Mesenchymal stem cell (in vitro differentiated cells and primary cell): Measurements from ENCODE around the gene HMMR.

Experiments used
- DNase-seq: peaks from one replicate; pipeline ENCODE4 v3.0.0-alpha.2; 2013
- H2AFZ ChIP-seq: one replicate; pipeline ENCODE4 v1.6.1; 2013; ENCODE audit warnings: low read depth, mild to moderate bottlenecking, control low read depth, inconsistent platforms, low read length, moderate library complexity
- H2AK5ac ChIP-seq: 2 replicates; pipeline ENCODE4 v1.6.1; 2013; ENCODE audit warnings: low read length, moderate library complexity, mild to moderate bottlenecking, inconsistent platforms; ENCODE audit not compliant: severe bottlenecking
- H2BK120ac ChIP-seq: one replicate; pipeline ENCODE4 v1.6.1; 2013; ENCODE audit warnings: low read depth, mild to moderate bottlenecking, inconsistent platforms, low read length, moderate library complexity
- H2BK12ac ChIP-seq, 2 experiments: one replicate each; pipeline ENCODE4 v1.6.1; 2013; ENCODE audit warnings: inconsistent platforms in 2 of 2, low read length in 2 of 2, mild to moderate bottlenecking in 2 of 2, moderate library complexity in 2 of 2, control low read depth in 1 of 2
- H2BK15ac ChIP-seq: one replicate; pipeline ENCODE4 v1.6.1; 2013; ENCODE audit warnings: mild to moderate bottlenecking, low read depth, inconsistent platforms; ENCODE audit not compliant: poor library complexity, severe bottlenecking
- H2BK5ac ChIP-seq: 2 replicates; pipeline ENCODE4 v1.6.1; 2013; ENCODE audit warnings: low read depth, mild to moderate bottlenecking, low read length, control low read depth, inconsistent platforms; ENCODE audit not compliant: poor library complexity, severe bottlenecking
- H3K14ac ChIP-seq, 2 experiments: one replicate each; pipeline ENCODE4 v1.6.1; 2013; ENCODE audit warnings: inconsistent platforms in 2 of 2, low read length in 2 of 2, control low read depth in 1 of 2, mild to moderate bottlenecking in 1 of 2, moderate library complexity in 1 of 2
- H3K18ac ChIP-seq, 2 experiments: one replicate each; pipeline ENCODE4 v1.6.1; 2013; ENCODE audit warnings: inconsistent platforms in 2 of 2, low read length in 2 of 2, control low read depth in 1 of 2, low read depth in 1 of 2, mild to moderate bottlenecking in 1 of 2
- H3K23ac ChIP-seq, 2 experiments: one replicate each; pipeline ENCODE4 v1.6.1; 2013; ENCODE audit warnings: inconsistent platforms in 2 of 2, low read length in 2 of 2, mild to moderate bottlenecking in 2 of 2, moderate library complexity in 2 of 2, control low read depth in 1 of 2
- H3K27ac ChIP-seq: 2 replicates; pipeline ENCODE4 v1.5.1; 2013; ENCODE audit warnings: mild to moderate bottlenecking, moderate library complexity, low read length, control low read depth, inconsistent platforms; ENCODE audit not compliant: poor library complexity, severe bottlenecking
- H3K27me3 ChIP-seq, 2 experiments: 2 replicates each; pipeline versions ENCODE4 v1.6.1 to v1.7.0; 2013; ENCODE audit warnings: low read length in 2 of 2, mild to moderate bottlenecking in 2 of 2, moderate library complexity in 2 of 2, control low read depth in 1 of 2, inconsistent platforms in 1 of 2; ENCODE audit not compliant: control insufficient read depth in 1 of 2, insufficient read depth in 1 of 2
- H3K36me3 ChIP-seq, 2 experiments: 2 replicates each; pipeline versions ENCODE4 v1.6.1 to v1.7.0; 2013; ENCODE audit warnings: low read length in 2 of 2, control low read depth in 1 of 2, inconsistent platforms in 1 of 2, low read depth in 1 of 2, mild to moderate bottlenecking in 1 of 2; ENCODE audit not compliant: insufficient read depth in 2 of 2, control insufficient read depth in 1 of 2
- H3K4ac ChIP-seq, 2 experiments: one replicate each; pipeline ENCODE4 v1.6.1; 2013; ENCODE audit warnings: inconsistent platforms in 2 of 2, low read length in 2 of 2, mild to moderate bottlenecking in 2 of 2, moderate library complexity in 2 of 2, control low read depth in 1 of 2, low read depth in 1 of 2
- H3K4me1 ChIP-seq: 2 replicates; pipeline ENCODE4 v1.6.1; 2013; ENCODE audit warnings: low read depth, low read length, control low read depth; ENCODE audit not compliant: control insufficient read depth, insufficient read depth
- H3K4me2 ChIP-seq: 2 replicates; pipeline ENCODE4 v1.6.1; 2013; ENCODE audit warnings: low read length, mild to moderate bottlenecking, inconsistent platforms; ENCODE audit not compliant: poor library complexity, severe bottlenecking
- H3K4me3 ChIP-seq, 2 experiments: 2 replicates each; pipeline versions ENCODE4 v1.5.1 to v1.7.0; 2013; ENCODE audit warnings: low read length in 2 of 2, mild to moderate bottlenecking in 2 of 2, control low read depth in 1 of 2, low read depth in 1 of 2; ENCODE audit not compliant: insufficient read depth in 1 of 2
- H3K79me1 ChIP-seq: replicated peaks from 2 replicates; pipeline ENCODE4 v1.6.1; 2013; ENCODE audit warnings: mild to moderate bottlenecking, control low read depth, low read length, inconsistent platforms; ENCODE audit not compliant: poor library complexity, severe bottlenecking
- H3K9ac ChIP-seq: 2 replicates; pipeline ENCODE4 v1.7.0; 2013; ENCODE audit warnings: mild to moderate bottlenecking, low read length, moderate library complexity
- H3K9me3 ChIP-seq: 2 replicates; pipeline ENCODE4 v1.7.0; 2013; ENCODE audit warnings: mild to moderate bottlenecking, low read length; ENCODE audit not compliant: control insufficient read depth
- H4K8ac ChIP-seq: one replicate; pipeline ENCODE4 v1.6.1; 2013; ENCODE audit warnings: inconsistent platforms, mild to moderate bottlenecking, low read length, moderate library complexity
- H4K91ac ChIP-seq: one replicate; pipeline ENCODE4 v1.6.1; 2013; ENCODE audit warnings: mild to moderate bottlenecking, low read length, inconsistent platforms
- WGBS: methylation state at CpG from one replicate; pipeline ENCODE4 v1.1.7; 2013; ENCODE audit warnings: mixed read lengths; 5-methylcytosine and 5-hydroxymethylcytosine counted together

The HMMR gene

DNA sequence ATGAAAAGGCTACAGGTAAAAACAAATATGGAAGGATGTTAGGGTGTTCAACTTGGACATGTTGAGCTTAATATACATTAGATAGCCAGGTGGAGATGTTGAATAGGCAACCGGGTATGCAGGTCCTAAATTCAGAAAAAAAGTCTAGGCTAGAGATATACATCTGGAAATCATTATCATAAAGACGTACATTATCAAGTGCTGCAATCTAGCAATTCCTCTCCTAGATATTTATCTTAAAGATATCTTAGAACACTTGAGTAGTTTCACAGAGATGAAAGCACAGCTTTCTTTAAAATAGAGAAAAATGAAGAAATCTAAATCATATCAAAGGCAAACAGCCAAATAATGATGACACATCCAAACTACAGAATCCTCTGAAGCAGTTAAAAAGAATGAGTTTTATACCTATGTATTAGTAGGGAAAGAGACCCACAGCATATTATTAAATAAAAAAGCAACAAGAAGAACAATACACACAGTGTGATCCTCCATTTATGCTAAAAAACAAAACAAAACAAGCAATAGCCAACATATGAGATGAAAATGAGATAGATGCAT is 4.3 kb upstream of the HMMR start:
- Histone ChIP-seq H3K4me3 (no peak overlapping the region), H3K9ac (no peak overlapping the region), H3K23ac (no peak overlapping the region), H3K14ac (no peak overlapping the region), H2BK12ac (no peak overlapping the region), H3K4ac (no peak overlapping the region), H3K79me1 (no peaks in the 10 kb centered on the region), H2BK120ac (no peak overlapping the region), H2AFZ (no peak overlapping the region), H3K9me3 (no peaks in the 10 kb centered on the region), H3K4me2 (no peak overlapping the region), H3K36me3 (peaks cover 7 to 36% of the 10 kb centered on the region in 2 experiments), H3K27ac (no peak overlapping the region), H3K18ac (no peak overlapping the region), H4K91ac (no peak overlapping the region), H2BK5ac (no peak overlapping the region), H3K4me1 (peaks cover 3% of the 10 kb centered on the region), H3K27me3 (no peaks in the 10 kb centered on the region), H2BK15ac (no peak overlapping the region), H4K8ac (no peak overlapping the region), H2AK5ac (no peak overlapping the region)
- no CpG with 5 or more reads among the region's 2 CpGs for WGBS
- no peak for DNase-seq

GRCh38 chr5:163456840-163457239 is 3.6 kb upstream of the HMMR start:
- DNase-seq = no peak
- WGBS = over 99% methylated on average over 7 of the region's 7 CpGs
- no peak overlapping the region for H2BK5ac ChIP-seq
- H2BK15ac ChIP-seq = no peak overlapping the region
- H3K9me3 ChIP-seq = no peaks in the 10 kb centered on the region
- H4K91ac ChIP-seq = no peak overlapping the region
- H3K4ac ChIP-seq = no peak overlapping the region
- H3K36me3 ChIP-seq = peaks cover 3 to 30% of the 10 kb centered on the region in 2 experiments
- H4K8ac ChIP-seq = no peak overlapping the region
- H3K4me2 ChIP-seq = no peak overlapping the region
- no peaks in the 10 kb centered on the region for H3K79me1 ChIP-seq
- no peak overlapping the region for H3K23ac ChIP-seq
- H3K27me3 ChIP-seq = no peaks in the 10 kb centered on the region
- H3K4me3 ChIP-seq = no peak overlapping the region
- H3K4me1 ChIP-seq = peaks cover 5% of the 10 kb centered on the region
- H3K9ac ChIP-seq = no peak overlapping the region
- H3K27ac ChIP-seq = no peak overlapping the region
- H3K18ac ChIP-seq = no peak overlapping the region
- no peak overlapping the region for H2AFZ ChIP-seq
- no peak overlapping the region for H2AK5ac ChIP-seq
- H3K14ac ChIP-seq = no peak overlapping the region
- no peak overlapping the region for H2BK120ac ChIP-seq
- H2BK12ac ChIP-seq = no peak overlapping the region

GRCh38 chr5:163458778-163459385 is 1.6 kb upstream of the HMMR start:
- Histone ChIP-seq H3K27ac (peak overlapping the region; percentile 99), H3K23ac (no peak overlapping the region), H3K14ac (no peak overlapping the region), H3K79me1 (no peaks in the 10 kb centered on the region), H3K4me1 (peaks cover 5% of the 10 kb centered on the region), H3K9ac (peak overlapping the region; percentile 95), H3K4me3 (peak overlapping the region in 1 of 2 experiments; percentile 96), H3K36me3 (peaks cover 3 to 12% of the 10 kb centered on the region in 2 experiments), H4K91ac (no peak overlapping the region), H2BK120ac (no peak overlapping the region), H3K18ac (no peak overlapping the region), H4K8ac (no peak overlapping the region), H2BK5ac (no peak overlapping the region), H2BK12ac (no peak overlapping the region), H3K27me3 (no peaks in the 10 kb centered on the region), H3K4me2 (peak overlapping the region; percentile 85), H2BK15ac (no peak overlapping the region), H3K4ac (no peak overlapping the region), H3K9me3 (no peaks in the 10 kb centered on the region), H2AFZ (no peak overlapping the region), H2AK5ac (no peak overlapping the region)
- no peak for DNase-seq
- 7% methylated on average over 3 of the region's 6 CpGs for WGBS

GRCh38 chr5:163459462-163459818 is 992 bp upstream of the HMMR start:
- Histone ChIP-seq H2BK5ac (no peak overlapping the region), H2AFZ (peak overlapping the region; percentile 74), H2BK120ac (no peak overlapping the region), H3K18ac (peak overlapping the region; percentile 4 to 95), H3K27me3 (no peaks in the 10 kb centered on the region), H2AK5ac (no peak overlapping the region), H3K27ac (peak overlapping the region; percentile 99), H4K8ac (peak overlapping the region; percentile 19), H2BK15ac (no peak overlapping the region), H2BK12ac (no peak overlapping the region), H3K36me3 (peaks cover 3 to 12% of the 10 kb centered on the region in 2 experiments), H3K14ac (peak overlapping the region in 1 of 2 experiments; percentile 87), H3K4me2 (peak overlapping the region; percentile 85), H3K9ac (peak overlapping the region; percentile 95), H3K79me1 (peaks cover 2% of the 10 kb centered on the region), H3K9me3 (no peaks in the 10 kb centered on the region), H3K4me3 (peak overlapping the region; percentile 68 to 96), H3K4ac (peak overlapping the region in 1 of 2 experiments; percentile 87), H4K91ac (no peak overlapping the region), H3K4me1 (peaks cover 5% of the 10 kb centered on the region), H3K23ac (peak overlapping the region in 1 of 2 experiments; percentile 92)
- DNase-seq = no peak
- WGBS = 2% methylated on average over 12 of the region's 12 CpGs
